Right lobe of liver (tissue), 6 donors: Measurements from ENCODE around the gene TRIM3. TPM values are rescaled to one million over a fixed set of nuclear protein-coding genes. Genes with fewer than 3 reads are reported as not detected.

ENCODE experiments used
- ATAC-seq, 4 donors: fragments of 200-7000 bp; cut with Tn5 transposase; one replicate each; pipeline ENCODE4 v1.9.1; 2020; ENCODE audit warnings: mild to moderate bottlenecking in 4 of 4, moderate library complexity in 4 of 4
- DNase-seq, 3 donors: peaks; one replicate each; pipeline ENCODE4 v3.0.0-alpha.2; 2020
- H3K27ac ChIP-seq, 3 donors: fragments of 200-600 bp; one replicate each; pipeline ENCODE4 v1.8.0; 2022
- H3K27me3 ChIP-seq, 2 donors: fragments of 200-600 bp; one replicate each; pipeline ENCODE4 v1.8.0; 2022
- H3K36me3 ChIP-seq, 4 donors: fragments of 200-600 bp; sonication (generic) in 1 of 4; one replicate each; pipeline versions ENCODE4 v1.5.1 to v1.8.0; 2017 to 2022; ENCODE audit warnings: control low read depth in 1 of 4
- H3K4me1 ChIP-seq, 4 donors: fragments of 200-600 bp; sonication (generic) in 1 of 4; one replicate each; pipeline versions ENCODE4 v1.5.1 to v1.8.0; 2017 to 2022; ENCODE audit warnings: control low read depth in 1 of 4
- H3K4me3 ChIP-seq, 3 donors: fragments of 200-600 bp; one replicate each; pipeline ENCODE4 v1.8.0; 2022
- H3K9me3 ChIP-seq, 4 donors: fragments of 200-600 bp; sonication (generic) in 1 of 4; one replicate each; pipeline versions ENCODE4 v1.5.1 to v1.8.0; 2017 to 2022; ENCODE audit warnings: control low read depth in 1 of 4
- CTCF ChIP-seq, 4 donors: fragments of 200-600 bp in 3 of 4; fragments of 450-650 bp in 1 of 4; IDR thresholded peaks; one replicate each; pipeline versions ENCODE4 v1.5.1 to v1.8.0; 2016 to 2022; ENCODE audit warnings: antibody characterized with exemption in 4 of 4, mild to moderate bottlenecking in 2 of 4
- POLR2A ChIP-seq: fragments of 450-650 bp; IDR thresholded peaks from one replicate; pipeline ENCODE4 v1.6.1; 2017; ENCODE audit warnings: antibody characterized with exemption, mild to moderate bottlenecking
- WGBS: methylation state at CpG from one replicate; pipeline ENCODE4 v1.1.6; 2018; ENCODE audit warnings: low coverage, low lambda C conversion rate; ENCODE audit not compliant: insufficient coverage; ENCODE audit errors: missing lambda C conversion rate; 5-methylcytosine and 5-hydroxymethylcytosine counted together
- intact Hi-C, 2 donors: fragments of 100-400 bp; cut with DNase I; formaldehyde crosslinking; loops; one replicate each; pipeline versions ENCODE4 v1.11.2 to v1.14.1; 2022
- total RNA-seq, 6 experiments: library from RNA; depleted of rRNA in 2 of 6; stranded (reverse); fragments of >200 nt in 2 of 6; fragmentation: NEBNext Ultra II Directional in 3 of 6; extraction: Animal tissue kit (Norgen Biotek cat#: 25700) in 3 of 6; gene quantifications; one replicate each; pipeline versions ENCODE4 v1.1.0 to v1.2.4, GENCODE V29; 2016 to 2023
- donor health status: DM: no; HTN: yes; CAD: no.
- donor health status: DM: no; HTN: no; CAD: no.
- donor health status: DM: no; HTN: no; CAD: no.
- donor health status: DM: no; HTN: yes; CAD: no.
- donor health status: DM: no; HTN: yes; CAD: no.

TRIM3 gene
- total RNA-seq, 6 experiments from 2014 or later: 5.0 to 8.9 (median 6.7) TPM

- TF ChIP-seq CTCF (IDR thresholded peaks at IDR 0.05): peak; percentile 77 to 87 (median 82)
- TF ChIP-seq POLR2A: no peak
- Histone ChIP-seq H3K9me3 (no peaks in the 10 kb centered on the region), H3K4me3 (no peak overlapping the region), H3K4me1 (peaks cover 0 to 11% (median 0%) of the 10 kb centered on the region in 4 donors), H3K36me3 (no peaks in the 10 kb centered on the region), H3K27me3 (no peaks in the 10 kb centered on the region), H3K27ac (no peak overlapping the region)
- intact Hi-C loops: loop anchor here (5.0 to 10.0 kb wide), 2 partner anchors 121 to 123 kb away; no protein-coding TSS in a partner anchor
- no peak for DNase-seq
- 50% methylated on average over 2 of the region's 2 CpGs for WGBS
- ATAC-seq: peak; percentile 84 to 86 (median 84)
Measured at GRCh38 chr11:6505577-6506240, 32.0 kb upstream of the TRIM3 start.

- intact Hi-C loops: loop anchor here in 1 of 2 donors (10.0 kb wide), 1 partner anchor 119 kb away; no protein-coding TSS in a partner anchor
- H3K36me3 ChIP-seq: no peaks in the 10 kb centered on the region
- no peak for ATAC-seq
- no peak for DNase-seq
- H3K9me3 ChIP-seq: no peaks in the 10 kb centered on the region
- no peak overlapping the region for H3K27ac ChIP-seq
- peaks cover 0 to 11% (median 0%) of the 10 kb centered on the region in 4 donors for H3K4me1 ChIP-seq
- no peaks in the 10 kb centered on the region for H3K27me3 ChIP-seq
- WGBS: 81% methylated on average over 3 of the region's 3 CpGs
- no peak overlapping the region for H3K4me3 ChIP-seq
- TF ChIP-seq CTCF (IDR thresholded peaks at IDR 0.05): no peak
- TF ChIP-seq POLR2A: no peak
Measured at GRCh38 chr11:6504166-6504565, 30.4 kb upstream of the TRIM3 start.

GRCh38 chr11:6502382-6502781 is 28.6 kb upstream of the TRIM3 start:
- intact Hi-C loops: loop anchor here in 1 of 2 donors (10.0 kb wide), 1 partner anchor 118 kb away; no protein-coding TSS in a partner anchor
- Histone ChIP-seq H3K4me3 (no peak overlapping the region), H3K27me3 (no peaks in the 10 kb centered on the region), H3K27ac (no peak overlapping the region), H3K4me1 (peaks cover 0 to 11% (median 0%) of the 10 kb centered on the region in 4 donors), H3K9me3 (no peaks in the 10 kb centered on the region), H3K36me3 (no peaks in the 10 kb centered on the region)
- DNase-seq: no peak
- peak; percentile 26 to 76 (median 51) for ATAC-seq
- 34% methylated on average over 3 of the region's 3 CpGs for whole genome bisulfite sequencing
- no peak for TF ChIP-seq POLR2A
- no peak for TF ChIP-seq CTCF (IDR thresholded peaks at IDR 0.05)

GRCh38 chr11:6498544-6498943 is 24.8 kb upstream of the TRIM3 start:
- Histone ChIP-seq H3K9me3 (no peaks in the 10 kb centered on the region), H3K36me3 (no peaks in the 10 kb centered on the region), H3K27ac (no peak overlapping the region), H3K4me3 (no peak overlapping the region), H3K4me1 (peaks cover 0 to 11% (median 0%) of the 10 kb centered on the region in 4 donors), H3K27me3 (no peaks in the 10 kb centered on the region)
- intact Hi-C loops: no loop called here
- DNase-seq (no peak), ATAC-seq (peak in 1 of 4 donors; percentile 18)
- TF ChIP-seq CTCF (IDR thresholded peaks at IDR 0.05) (no peak), POLR2A (no peak)
- WGBS: no CpG with 5 or more reads among the region's 5 CpGs
